Progenitor cell of endocrine pancreas (in vitro differentiated cells): Measurements from ENCODE around the gene INSIG1. TPM values are rescaled to one million over a fixed set of nuclear protein-coding genes. Genes with fewer than 3 reads are reported as not detected.

Experiments
- DNase-seq: peaks from one replicate; pipeline ENCODE4 v3.0.0; 2021; ENCODE audit warnings: low spot score; ENCODE audit not compliant: unreplicated experiment
- H3K27ac Mint-ChIP-seq: 2 replicates; pipeline ENCODE4 v1.8.0; 2021; ENCODE audit warnings: mild to moderate bottlenecking, moderate library complexity, mixed read lengths
- H3K27me3 Mint-ChIP-seq: 2 replicates; pipeline ENCODE4 v1.8.0; 2021; ENCODE audit warnings: mixed read lengths
- H3K36me3 Mint-ChIP-seq: 2 replicates; pipeline ENCODE4 v1.8.0; 2022; ENCODE audit warnings: mixed read lengths; ENCODE audit not compliant: insufficient read depth
- H3K4me1 Mint-ChIP-seq: 2 replicates; pipeline ENCODE4 v1.8.0; 2021; ENCODE audit warnings: low read depth, mixed read lengths
- H3K4me3 Mint-ChIP-seq: 2 replicates; pipeline ENCODE4 v1.8.0; 2021; ENCODE audit warnings: low read depth, mild to moderate bottlenecking, moderate library complexity, mixed read lengths
- H3K9me3 Mint-ChIP-seq: 2 replicates; pipeline ENCODE4 v1.8.0; 2021; ENCODE audit warnings: low read depth, mixed read lengths
- CTCF ChIP-seq: fragments of 200-600 bp; sonication (generic); IDR thresholded peaks from one replicate; pipeline ENCODE4 v1.5.0; 2021; ENCODE audit warnings: antibody characterized with exemption, mild to moderate bottlenecking; ENCODE audit not compliant: unreplicated experiment
- total RNA-seq: library from RNA; stranded (reverse); gene quantifications from 2 replicates; pipeline ENCODE4 v1.2.1, GENCODE V29; 2021

Gene INSIG1
- total RNA-seq, 1 donor from 2014 or later: 31.8 TPM

GRCh38 chr7:155349601-155350331, 52.1 kb downstream of the INSIG1 start:
- peaks cover 41% of the 10 kb centered on the region for H3K27me3 Mint-ChIP-seq
- H3K4me3 Mint-ChIP-seq: no peak overlapping the region
- no peak for DNase-seq
- peaks cover 2% of the 10 kb centered on the region for H3K4me1 Mint-ChIP-seq
- H3K36me3 Mint-ChIP-seq: no peaks in the 10 kb centered on the region
- no peak overlapping the region for H3K27ac Mint-ChIP-seq
- H3K9me3 Mint-ChIP-seq: no peaks in the 10 kb centered on the region
- TF ChIP-seq CTCF: no peak

- H3K27ac Mint-ChIP-seq: no peak overlapping the region
- H3K27me3 Mint-ChIP-seq: peaks cover 46% of the 10 kb centered on the region
- no peaks in the 10 kb centered on the region for H3K4me1 Mint-ChIP-seq
- no peaks in the 10 kb centered on the region for H3K36me3 Mint-ChIP-seq
- no peak for TF ChIP-seq CTCF
- no peak overlapping the region for H3K4me3 Mint-ChIP-seq
- no peaks in the 10 kb centered on the region for H3K9me3 Mint-ChIP-seq
- DNase-seq: no peak
Measured at GRCh38 chr7:155351120-155351870, 53.6 kb downstream of the INSIG1 start.

GRCh38 chr7:155352076-155352752, 54.5 kb downstream of the INSIG1 start:
- Mint-ChIP-seq H3K36me3 (no peaks in the 10 kb centered on the region), H3K9me3 (no peaks in the 10 kb centered on the region), H3K27ac (no peak overlapping the region), H3K27me3 (peaks cover 54% of the 10 kb centered on the region), H3K4me3 (no peak overlapping the region), H3K4me1 (no peaks in the 10 kb centered on the region)
- no peak for DNase-seq
- TF ChIP-seq CTCF: no peak

GRCh38 chr7:155352753-155353115, 55.1 kb downstream of the INSIG1 start:
- no peak overlapping the region for H3K4me3 Mint-ChIP-seq

More at GRCh38 chr7:155352753-155353115, 55.1 kb downstream of the INSIG1 start:
- TF ChIP-seq CTCF: no peak
- Mint-ChIP-seq H3K27me3 (peaks cover 59% of the 10 kb centered on the region), H3K4me1 (no peaks in the 10 kb centered on the region), H3K9me3 (no peaks in the 10 kb centered on the region), H3K27ac (no peak overlapping the region), H3K36me3 (no peaks in the 10 kb centered on the region)
- no peak for DNase-seq
